DMS79 treated with DMSO at 0.1 percent for 48 hours (cell line): Measurements from ENCODE around the gene AFG1L.
"Not testable (repeated sequence)": the region's sequence is repeated elsewhere in the genome, so short reads cannot be mapped to it uniquely, and the experiment has no call there.

Source experiments
- DNase-seq: peaks from one replicate; lab custom pipeline; 2025; lab: John Stamatoyannopoulos, UW

AFG1L gene

GRCh38 chr6:108557494-108558371 lies 262.9 kb downstream of the AFG1L start:
- DNase-seq, result no peak

DNA sequence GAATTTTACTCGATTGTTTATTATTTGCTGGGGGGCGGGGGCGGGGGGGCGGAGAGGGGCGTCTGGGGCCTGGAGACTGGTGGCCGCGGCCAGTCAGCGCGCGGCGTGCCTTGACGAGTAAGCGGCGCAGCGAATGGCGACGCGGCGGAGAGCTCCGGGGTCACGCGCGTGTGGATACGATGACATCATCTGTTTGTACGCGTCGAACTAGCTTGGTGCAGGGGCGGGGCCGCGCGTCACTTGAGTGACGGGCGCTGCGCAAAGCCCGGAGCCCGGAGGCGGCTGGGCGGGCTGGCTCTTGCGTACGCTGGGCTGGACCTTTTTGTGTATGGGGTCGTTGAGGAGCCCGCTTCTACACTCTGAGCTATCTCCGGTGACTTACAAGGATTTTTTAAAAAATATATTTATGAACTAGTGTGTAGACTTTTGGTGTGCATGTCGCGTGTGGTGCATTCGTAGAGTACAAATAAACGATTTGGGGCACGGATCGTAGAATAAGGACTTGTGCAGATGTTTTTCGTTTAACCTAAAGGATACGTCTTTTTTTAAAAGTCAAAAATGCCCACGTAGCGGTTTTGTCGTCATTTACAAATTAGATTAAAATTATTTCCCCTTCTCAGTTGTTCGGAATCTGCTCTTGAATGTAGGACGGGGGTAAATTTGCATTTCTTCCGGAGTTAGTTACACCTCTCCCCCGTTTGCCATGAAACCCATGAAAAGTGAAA lies 263.7 kb downstream of the AFG1L start:
- peak; percentile 82 for DNase-seq

DNA sequence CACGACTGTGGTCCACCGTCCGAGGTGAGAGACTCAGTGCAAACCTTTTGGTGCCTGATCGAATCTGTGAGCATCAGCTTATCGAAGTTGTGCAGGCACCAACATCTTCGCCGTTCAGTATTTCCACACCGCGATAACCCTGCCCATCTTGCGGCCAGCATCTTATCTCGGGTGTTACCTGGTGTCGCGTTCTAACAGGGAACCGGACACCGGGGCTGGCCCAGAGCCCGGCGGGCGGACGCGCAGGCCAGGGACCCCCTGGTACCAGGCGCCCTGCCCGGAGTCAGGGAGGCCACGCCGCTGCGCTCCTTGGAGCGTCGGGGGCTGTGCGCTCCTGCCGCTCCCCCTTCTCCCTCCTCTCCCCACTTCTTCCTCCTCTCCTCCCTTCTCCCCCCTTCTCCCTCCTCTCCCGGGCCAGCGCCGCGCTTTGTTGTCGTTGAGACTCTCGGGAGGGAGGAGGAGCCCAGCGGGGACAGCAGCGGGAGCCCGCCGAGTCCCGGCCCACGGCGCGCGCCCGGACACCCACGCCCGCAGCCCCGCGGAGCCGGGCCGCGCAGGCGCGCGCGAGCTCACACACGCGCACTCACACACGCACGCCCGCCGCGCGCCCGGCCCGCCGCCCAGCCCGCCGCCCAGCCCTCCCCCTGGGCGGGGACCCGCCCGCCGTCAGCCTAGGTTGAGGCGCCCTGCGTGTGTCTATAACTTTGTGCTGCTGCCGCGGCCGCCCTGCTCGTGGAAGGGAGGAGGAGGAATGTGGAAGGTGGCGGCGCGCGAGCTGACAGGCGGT lies 264.4 kb downstream of the AFG1L start:
- peak; percentile 44 for DNase-seq

GRCh38 chr6:108559884-108560462 lies 265.1 kb downstream of the AFG1L start:
- DNase-seq, result peak; percentile 30

DNA sequence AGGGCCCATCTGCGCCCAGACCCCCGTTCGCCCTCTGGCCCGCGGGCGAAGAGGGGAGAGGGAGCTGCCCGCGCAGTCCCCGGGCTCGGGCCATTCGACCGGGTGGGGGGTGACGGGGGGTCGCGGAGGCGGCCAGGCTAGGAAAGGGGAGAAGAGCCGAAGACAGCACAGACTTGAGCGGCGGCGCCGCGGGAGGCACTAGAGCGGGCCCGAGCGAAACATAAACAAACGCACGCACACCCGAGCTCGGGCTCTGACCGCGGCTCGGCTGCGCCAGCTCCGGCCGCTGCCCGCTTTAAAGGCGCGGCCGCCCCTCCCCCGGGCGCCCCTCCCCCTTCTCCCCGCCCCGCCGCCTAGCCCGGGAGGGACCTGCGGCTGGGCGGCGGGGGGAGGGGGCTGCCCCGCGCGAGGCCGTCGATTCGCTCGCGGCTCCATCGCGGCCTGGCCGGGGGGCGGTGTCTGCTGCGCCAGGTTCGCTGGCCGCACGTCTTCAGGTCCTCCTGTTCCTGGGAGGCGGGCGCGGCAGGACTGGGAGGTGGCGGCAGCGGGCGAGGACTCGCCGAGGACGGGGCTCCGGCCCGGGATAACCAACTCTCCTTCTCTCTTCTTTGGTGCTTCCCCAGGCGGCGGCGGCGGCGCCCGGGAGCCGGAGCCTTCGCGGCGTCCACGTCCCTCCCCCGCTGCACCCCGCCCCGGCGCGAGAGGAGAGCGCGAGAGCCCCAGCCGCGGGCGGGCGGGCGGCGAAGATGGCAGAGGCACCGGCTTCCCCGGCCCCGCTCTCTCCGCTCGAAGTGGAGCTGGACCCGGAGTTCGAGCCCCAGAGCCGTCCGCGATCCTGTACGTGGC lies 265.8 kb downstream of the AFG1L start, which contains the start of gene FOXO3:
FOXO3 (plus strand) TSS at position 455 of the 846 bp plus-strand sequence; CDS start at position 747, 292 bp downstream.
- DNase-seq, result peak; percentile 56

DNA sequence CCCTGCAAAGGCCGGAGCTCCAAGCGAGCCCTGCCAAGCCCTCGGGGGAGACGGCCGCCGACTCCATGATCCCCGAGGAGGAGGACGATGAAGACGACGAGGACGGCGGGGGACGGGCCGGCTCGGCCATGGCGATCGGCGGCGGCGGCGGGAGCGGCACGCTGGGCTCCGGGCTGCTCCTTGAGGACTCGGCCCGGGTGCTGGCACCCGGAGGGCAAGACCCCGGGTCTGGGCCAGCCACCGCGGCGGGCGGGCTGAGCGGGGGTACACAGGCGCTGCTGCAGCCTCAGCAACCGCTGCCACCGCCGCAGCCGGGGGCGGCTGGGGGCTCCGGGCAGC lies 266.4 kb downstream of the AFG1L start:
- DNase-seq, result not testable (repeated sequence)

- no peak for DNase-seq
Observed at GRCh38 chr6:108561742-108562502, 267.1 kb downstream of the AFG1L start.

DNA sequence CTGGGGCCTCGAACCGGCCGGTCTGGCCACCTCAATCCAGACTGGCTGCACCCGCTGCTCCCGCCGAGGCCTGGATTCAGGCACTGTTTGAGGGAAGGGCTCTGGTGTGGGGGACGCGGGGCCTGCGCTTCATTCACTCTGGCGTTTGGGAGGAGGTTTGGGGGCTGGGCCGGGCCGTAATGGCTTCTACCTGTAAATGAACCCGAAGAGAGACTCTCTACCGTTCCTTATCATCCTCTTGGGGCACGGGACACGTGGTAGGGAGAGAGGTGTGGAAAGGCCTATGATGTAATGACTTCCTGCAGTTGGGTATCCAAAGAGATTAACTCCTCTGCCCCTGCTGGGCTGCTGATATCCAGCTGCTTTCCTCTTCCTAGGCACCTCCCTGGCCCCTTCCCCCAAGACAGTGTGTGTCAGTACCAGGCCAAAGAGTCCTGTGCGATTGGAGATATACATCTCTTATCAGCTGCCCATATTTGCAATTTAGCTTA lies 267.7 kb downstream of the AFG1L start:
- DNase-seq, result peak; percentile 22

- DNase-seq, result no peak
Observed at GRCh38 chr6:108563292-108563691, 268.4 kb downstream of the AFG1L start.

DNA sequence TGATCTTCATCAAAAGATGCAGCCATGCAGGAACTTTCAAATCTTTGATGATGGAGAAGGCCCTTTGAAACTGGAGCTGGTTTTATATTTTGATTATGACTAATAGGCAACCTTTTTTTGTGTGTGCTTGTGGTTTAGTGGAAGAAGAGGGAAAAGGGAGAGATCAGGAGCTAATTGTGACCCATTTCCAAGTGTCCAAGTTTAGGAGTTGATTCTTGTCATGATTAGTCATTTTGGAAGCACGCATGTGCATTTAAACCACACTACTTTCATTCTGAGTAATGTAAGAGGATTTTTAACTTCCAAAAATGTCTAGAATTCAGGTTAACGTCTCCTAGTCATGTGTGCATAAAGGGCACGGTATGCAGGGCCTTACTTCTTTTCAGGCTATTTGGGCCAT lies 269.3 kb downstream of the AFG1L start:
- DNase-seq, result no peak

DNA sequence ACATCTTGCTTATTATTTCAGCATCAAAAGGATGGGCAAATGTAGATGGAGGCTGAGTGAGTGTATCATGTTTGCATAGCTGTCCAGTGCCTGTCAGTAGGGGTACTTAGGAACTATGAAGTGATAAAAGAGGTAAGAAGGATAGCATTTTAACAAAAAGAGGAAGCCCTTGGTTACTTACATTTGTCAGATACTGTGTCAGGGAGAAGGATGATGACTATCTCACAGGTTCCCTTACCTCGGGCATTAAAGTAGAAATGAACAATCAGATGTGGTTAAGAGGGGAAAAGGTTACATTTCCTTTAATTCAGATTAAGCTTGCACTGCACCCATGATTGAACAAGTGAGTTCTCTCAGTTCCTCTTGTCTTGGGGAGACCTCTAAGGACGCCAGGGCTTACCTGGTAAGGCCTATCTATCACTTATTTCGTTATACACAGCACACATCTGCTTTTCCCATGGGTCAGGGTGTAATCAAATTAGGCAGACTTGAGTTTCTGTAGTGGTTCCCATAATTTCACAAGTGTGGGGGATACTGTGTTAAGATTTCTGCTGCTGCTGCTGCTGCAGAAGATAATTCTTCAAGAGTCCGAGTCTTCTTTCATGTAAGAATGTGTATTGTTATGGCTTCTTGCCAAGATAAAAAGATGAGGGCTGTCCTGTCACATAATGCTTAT lies 270.4 kb downstream of the AFG1L start:
- no peak for DNase-seq

DNA sequence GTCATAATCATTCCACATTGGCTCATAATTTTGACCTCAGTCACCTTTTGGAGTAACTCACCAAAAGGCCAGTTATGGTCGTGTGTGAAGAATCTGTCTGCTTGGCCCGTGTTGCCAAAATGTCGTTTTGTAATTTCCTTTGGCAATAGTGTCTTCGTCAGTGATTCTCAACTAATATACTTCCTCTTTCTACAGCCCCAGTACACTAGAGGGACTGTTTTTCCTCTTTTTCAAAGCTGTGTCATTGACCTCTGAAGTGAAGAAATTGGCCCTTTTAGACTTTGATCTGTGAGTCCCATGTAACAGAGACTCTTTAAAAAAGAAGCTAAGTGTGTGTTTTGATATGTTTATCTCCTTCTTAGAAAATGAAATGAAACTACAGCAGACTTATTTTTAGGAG lies 271.0 kb downstream of the AFG1L start:
- no peak for DNase-seq

DNA sequence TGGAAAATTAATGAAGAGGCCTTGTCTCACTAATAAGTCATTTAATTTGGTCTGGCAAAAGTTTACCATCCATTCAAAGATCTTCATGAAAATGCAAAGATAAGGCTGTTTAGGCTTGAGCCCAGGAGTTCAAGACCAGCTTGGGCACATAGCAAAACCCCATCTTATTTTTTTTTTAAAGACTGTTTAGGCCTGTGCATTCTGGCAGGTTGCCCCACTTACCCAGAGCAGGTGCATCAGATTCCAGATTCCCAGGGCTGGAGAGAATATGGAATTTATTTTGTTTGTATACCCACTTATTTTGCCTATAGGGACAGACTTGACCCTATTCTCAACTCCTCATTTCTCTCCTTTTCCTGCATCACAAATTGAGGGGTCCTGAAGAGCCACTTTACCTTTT lies 271.6 kb downstream of the AFG1L start:
- no peak for DNase-seq

DNA sequence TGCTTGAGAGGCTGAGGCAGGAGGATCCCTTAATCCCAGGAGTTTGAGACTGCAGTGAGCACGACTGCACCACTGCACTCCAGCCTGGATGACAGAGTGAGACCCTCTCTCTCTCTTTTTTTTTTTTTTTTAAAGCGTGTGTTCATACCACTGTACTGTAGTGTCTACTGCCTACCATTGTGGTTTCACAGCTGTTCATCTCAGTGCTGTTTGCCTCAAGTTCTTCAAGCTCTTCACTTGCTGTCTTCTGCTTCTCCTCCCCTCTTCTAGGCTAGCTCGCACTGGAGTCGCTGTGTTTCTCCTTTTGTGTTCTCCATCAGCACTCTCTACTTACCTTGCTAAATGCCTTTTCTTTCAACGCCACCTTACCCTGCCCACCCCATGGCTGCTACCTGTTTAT lies 273.2 kb downstream of the AFG1L start:
- DNase-seq, result no peak

DNA sequence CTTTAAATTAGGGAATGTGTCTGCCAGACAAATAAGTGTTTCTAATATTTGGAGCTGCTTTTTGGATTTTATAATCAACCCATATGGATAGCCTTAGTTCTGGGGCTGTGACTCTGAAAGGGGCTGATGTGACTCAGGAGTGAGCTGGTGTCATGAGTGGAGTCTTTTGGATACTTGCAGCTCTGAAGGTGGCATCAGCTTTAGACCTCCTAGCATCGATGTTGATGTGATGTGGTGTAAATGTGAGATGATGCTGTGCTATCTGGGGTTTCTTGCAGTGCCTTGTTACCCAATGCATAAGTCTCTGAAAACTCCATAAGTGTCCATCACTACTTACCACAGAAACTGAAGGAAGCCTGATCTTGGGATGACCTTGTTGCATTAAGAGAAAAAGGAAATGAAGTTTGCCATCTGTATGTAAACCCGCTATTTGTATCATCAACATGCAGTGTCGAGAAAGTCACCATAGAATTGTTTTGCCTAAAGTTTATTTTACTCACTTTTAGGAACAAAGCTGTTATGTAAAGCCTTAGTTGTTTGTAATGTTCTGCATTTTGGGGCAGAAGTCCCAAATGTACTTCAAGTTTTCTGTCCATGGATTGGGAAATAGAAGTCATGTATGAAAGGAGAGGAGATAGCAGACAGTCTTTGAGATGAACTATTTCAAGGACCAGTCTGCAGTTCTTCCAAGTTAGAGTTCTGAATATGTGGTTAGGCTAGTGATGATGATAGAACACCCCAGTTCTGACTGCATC lies 273.9 kb downstream of the AFG1L start:
- no peak for DNase-seq

DNA sequence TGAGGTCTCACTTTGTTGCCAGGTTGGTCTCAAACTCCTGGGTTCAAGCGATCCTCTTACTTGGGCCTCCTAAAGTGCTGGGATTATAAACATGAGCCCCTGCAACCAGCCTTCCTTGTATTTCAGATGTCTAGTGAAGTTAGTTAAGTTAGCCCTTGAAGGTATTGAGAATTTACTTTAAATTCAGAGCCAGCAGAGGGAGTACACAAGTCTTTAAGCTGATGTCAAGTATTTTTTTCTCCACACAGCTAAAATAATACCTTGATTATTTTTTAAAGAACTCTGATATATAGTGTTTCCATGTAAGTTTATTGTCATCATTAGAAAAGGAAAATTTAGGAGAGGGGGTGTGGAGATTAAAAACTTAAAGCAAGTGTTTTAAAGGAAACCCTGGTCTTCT lies 275.7 kb downstream of the AFG1L start:
- no peak for DNase-seq

DNA sequence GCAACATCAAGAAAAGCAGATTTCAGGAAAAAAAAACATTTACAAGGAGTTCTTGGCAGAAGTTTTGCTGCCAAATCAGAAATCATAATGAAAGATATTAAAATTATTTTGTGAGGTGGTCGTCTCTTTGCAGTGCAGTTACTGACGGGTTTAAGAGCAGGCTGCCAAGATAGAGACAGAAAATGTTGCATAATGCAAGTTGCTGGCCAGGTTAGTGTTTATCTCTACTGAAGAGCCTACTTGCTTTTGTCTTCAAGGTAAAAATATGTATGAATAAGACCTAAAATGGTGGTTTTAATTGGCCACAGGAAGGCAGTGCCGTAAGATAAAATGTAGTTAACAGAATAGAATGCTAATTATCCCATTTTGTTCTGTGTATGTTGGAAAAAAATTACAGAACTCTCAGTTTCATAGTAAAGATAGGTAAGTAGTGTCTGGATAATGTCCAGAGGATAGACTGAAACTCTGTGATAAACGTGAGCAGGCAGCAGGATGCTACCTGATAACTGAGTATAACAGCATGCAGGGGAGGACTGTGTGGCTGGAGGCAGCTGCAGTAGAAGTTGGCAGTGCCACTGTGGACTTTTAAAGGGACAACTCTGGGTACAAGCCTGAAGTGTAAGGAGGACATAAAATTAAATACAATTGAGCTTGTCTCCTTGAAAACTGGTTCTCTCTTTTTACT lies 279.7 kb downstream of the AFG1L start:
- DNase-seq, result no peak
